ENCODE data around the gene TEKTIP1. TPM values are rescaled to one million over a fixed set of nuclear protein-coding genes. Genes with fewer than 3 reads are reported as not detected.

The TEKTIP1 gene
- total RNA-seq, 1 donor from 2014 or later, result 10.3 TPM

DNA sequence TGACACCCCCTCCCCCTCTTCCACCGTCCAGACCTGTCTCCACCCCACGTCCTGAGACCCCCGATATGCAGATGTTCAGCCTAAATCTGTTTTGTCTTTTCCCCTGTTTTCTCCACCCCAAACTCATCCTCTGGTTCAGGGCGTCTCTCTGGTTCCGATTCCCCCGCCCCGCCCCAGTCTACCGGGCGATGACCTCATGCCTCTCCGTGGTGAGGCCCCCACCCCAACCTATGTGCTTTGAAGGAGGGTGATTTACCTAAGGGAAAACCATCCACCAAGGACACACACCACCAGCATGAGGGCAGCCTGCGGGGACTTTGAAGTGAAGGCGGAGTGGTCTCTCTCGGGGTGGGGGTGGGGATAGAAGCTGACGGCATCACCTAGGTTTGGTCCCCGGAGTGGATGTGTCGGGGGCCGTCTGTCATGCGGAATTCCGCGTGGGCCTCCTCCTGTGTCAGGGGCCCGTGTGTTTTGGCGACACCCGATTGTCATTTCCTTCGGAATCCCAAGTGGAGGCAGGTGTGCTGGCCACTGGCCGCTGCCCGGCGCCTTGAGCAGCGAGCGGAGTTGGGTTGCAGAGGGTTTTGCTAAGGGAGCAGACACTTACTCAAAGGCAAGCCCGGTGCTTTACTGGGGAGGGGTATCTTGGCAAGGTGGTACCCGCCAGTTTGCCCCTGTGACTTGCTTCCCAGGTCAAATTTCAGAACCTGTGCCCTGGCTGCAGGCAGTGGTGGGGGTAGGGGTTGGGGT lies 31.4 kb upstream of the TEKTIP1 start:
- DNase-seq (ENCODE audit: low spot score), result peak; percentile 26

DNA sequence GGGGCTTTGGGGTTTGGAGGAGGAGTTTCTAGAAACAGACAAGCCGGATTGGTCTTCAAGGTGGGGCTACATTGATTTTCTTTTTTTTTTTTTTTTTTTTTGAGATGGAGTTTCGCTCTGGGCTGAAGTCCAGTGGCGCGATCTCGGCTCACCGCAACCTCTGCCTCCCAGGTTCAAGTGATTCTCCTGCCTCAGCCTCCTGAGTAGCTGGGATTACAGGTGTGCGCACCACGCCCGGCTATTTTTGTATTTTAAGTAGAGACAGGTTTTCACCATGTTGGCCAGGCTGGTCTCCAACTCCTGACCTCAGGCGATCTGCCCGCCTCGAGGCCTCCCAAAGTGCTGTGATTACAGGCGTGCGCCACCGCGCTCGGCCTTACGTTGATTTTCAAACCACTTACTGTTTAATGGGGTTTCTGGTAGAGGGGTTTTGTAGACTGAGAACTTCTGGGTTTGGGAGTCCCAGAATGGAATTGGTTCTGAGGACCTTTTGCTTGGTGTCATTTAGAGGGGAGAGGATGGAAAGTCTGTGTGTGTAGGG lies 30.8 kb upstream of the TEKTIP1 start:
- DNase-seq (ENCODE audit: low spot score), result peak; percentile 35

- no peak for DNase-seq (ENCODE audit: low spot score)
Observed at GRCh38 chr19:3508771-3509535, 30.0 kb upstream of the TEKTIP1 start.

DNA sequence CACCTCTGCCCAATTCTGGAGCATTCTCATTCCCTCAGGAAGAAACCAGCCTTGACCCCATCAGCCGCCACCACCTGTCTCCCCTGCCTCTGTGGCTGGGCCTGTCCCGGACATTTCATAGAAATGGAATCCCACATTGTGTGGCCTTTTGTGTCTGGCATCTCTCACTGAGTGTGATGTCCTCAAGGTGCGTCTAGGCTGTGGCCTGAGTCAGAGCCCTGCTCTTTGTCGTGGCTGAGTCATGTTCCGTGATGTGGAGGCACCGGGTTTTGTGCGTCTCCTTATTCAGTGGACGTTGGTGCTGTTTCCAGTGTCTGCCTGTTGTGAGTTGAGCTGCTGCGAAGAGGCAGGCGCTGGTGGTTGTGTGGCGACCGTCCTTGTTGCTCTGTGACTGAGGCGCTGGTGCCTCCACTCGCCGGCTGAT lies 29.4 kb upstream of the TEKTIP1 start:
- no peak for DNase-seq (ENCODE audit: low spot score)

DNA sequence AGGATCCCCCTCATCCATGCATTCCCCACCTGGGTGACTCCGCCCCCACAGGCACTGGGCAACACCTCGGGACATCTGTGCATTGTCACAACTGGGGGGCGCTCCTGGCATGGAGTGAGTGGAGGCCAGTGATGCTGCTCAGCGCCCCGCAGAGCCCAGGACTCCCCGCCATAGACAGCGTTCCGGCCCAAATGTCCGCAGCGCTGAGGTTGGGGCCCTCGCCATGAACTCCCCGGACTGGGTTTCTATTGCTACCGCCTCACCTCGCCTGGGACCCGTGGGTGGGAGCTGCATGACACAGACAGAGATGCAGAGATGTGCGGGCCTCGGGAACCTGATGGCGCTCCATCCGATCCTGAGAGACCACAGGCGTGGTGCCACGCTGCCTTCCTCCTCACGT lies 28.2 kb upstream of the TEKTIP1 start:
- no peak for DNase-seq (ENCODE audit: low spot score)

- DNase-seq (ENCODE audit: low spot score), result no peak
Observed at GRCh38 chr19:3511506-3512251, 27.3 kb upstream of the TEKTIP1 start.

DNA sequence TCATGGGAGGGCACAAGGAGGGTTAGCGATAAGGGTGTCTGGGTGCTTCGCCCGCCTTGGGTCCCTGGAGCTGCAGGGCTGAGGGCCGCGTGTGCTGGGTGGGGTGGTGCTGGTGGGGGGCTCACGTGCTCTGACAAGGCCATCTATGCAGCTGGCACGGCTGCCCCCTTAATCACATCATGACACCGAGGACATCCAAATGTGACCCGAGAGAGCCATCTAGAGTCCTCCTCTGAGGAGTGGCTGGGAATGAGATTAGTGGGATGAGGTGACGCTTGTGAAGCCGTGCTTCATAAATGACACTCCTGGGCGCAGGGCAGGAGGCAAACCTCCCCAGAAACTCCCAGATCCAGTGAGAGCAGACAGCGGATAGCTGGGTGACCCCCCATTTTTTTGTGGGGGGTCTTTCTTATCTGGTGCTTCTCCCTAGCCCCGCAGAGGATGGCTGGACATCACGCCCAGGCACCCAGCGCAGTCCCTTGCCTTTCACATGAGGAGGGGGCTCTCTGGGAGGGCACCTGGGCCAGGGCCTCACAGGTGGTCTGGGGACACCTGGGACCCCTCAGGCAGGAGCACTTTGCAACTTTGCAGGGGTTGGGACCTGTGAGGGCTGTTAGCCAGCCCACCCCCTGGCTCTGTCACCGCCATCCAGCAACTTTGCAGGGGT lies 26.3 kb upstream of the TEKTIP1 start:
- DNase-seq (ENCODE audit: low spot score), result no peak

GRCh38 chr19:3513229-3514140 lies 25.5 kb upstream of the TEKTIP1 start:
- DNase-seq (ENCODE audit: low spot score), result no peak

DNA sequence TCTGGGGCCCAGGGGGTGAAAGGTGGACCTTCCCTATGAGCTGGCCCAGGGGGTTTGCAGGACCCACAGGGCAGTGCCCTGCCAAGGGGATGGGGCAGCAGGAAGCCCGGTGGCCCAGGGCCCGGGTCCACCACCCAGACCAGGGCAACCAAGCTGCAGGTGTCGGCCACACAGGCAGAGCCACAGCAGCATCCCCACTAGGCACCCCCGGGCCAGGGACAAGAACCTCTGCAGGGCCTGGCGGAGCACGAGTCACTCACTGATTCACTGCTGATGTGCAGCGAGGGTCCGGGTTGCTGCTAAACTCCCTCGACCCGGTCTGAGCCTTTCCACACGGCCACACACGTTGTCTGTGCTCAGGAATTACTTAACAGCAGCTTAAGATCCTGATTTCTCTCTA lies 24.0 kb upstream of the TEKTIP1 start:
- no peak for DNase-seq (ENCODE audit: low spot score)

DNA sequence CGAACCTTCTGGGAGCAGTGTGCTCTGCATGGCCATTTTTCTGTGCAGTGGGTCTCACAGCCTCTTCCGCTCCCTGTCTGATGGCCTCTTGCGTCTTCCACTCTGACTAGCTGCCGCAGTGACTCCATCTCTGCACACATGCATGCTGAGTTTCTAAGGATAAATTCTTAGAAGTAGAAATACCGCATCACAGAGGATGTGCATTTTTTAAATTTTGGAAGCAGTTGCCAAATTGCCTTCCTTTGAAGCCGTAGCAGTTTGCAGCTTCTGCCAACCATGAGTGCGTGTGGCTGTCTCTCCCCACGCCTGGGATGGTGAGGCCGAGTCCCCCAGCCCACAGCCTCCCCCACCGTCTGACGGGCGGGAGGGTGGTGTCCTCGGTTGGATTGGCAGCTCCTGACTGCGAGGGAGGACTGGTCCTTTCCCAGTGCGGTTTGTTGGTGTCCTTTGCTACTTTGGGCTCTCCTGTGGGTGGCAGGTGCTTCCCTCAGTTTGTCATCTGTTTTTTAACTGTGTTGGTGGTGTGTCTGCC lies 23.0 kb upstream of the TEKTIP1 start:
- no peak for DNase-seq (ENCODE audit: low spot score)

- DNase-seq (ENCODE audit: low spot score), result peak; percentile 62
Observed at GRCh38 chr19:3516675-3517207, 22.2 kb upstream of the TEKTIP1 start.

DNA sequence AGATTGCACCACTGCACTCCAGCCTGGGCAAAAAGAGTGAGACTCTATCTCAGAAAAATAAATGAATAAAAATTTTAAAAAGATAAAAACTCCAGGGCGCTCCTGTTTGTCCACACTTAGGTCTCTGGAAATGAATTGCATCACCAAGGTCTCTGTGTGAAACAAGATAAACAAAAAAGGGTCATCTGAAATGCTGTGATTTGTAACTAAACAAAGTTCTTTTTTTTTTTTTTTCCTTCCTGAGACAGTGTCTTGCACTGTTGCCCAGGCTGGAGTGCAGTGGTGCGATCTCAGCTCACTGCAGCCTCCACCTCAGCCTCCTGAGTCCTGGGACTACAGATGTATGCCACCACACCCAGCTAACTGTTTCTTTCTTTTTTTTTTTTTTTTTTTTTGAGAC lies 21.3 kb upstream of the TEKTIP1 start:
- DNase-seq (ENCODE audit: low spot score), result no peak

DNA sequence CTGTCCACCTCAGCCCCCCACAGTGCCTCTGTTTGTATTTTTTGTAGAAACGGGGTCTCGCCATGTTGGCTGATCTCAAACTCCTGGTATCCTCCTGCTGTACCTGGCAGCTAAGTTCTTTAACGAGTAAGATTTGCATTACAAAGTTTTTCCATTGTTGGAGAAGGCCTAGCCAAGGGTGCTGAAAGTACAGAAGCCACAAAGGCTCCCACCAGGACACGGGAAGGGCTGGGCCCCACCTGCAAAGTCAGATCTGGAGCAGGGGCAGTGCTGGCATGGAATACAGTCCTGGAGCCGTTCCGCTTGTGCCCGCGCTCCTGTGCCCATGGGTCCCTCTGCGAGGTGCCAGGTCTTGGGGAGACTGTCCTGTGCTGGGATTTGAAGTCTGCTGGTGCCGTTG lies 20.7 kb upstream of the TEKTIP1 start:
- DNase-seq (ENCODE audit: low spot score), result no peak

- DNase-seq (ENCODE audit: low spot score), result no peak
Observed at GRCh38 chr19:3518659-3519058, 20.3 kb upstream of the TEKTIP1 start.

DNA sequence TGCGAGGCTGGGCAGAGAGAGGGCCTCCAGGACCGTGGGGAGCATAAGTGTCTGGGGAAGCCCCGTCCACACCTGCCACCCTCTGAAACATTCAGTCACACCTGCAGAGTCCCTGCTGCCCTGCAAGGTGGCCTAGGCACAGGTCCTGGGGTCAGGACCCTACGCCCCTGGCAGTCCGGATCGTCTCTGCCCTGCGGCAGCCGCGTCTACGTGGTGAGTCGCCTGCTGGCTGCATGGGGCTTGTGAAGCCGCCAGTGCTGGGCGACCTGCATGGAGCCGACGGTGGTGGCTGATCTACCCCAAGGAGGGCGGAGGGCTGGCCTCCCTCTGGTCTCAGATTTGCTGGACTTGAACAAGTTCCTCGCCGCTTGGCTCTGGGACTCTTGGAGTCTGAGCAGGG lies 19.8 kb upstream of the TEKTIP1 start:
- no peak for DNase-seq (ENCODE audit: low spot score)

- DNase-seq (ENCODE audit: low spot score), result peak; percentile 70
Observed at GRCh38 chr19:3520166-3521103, 18.5 kb upstream of the TEKTIP1 start.

GRCh38 chr19:3521104-3521445 lies 17.9 kb upstream of the TEKTIP1 start:
- no peak for DNase-seq (ENCODE audit: low spot score)

DNA sequence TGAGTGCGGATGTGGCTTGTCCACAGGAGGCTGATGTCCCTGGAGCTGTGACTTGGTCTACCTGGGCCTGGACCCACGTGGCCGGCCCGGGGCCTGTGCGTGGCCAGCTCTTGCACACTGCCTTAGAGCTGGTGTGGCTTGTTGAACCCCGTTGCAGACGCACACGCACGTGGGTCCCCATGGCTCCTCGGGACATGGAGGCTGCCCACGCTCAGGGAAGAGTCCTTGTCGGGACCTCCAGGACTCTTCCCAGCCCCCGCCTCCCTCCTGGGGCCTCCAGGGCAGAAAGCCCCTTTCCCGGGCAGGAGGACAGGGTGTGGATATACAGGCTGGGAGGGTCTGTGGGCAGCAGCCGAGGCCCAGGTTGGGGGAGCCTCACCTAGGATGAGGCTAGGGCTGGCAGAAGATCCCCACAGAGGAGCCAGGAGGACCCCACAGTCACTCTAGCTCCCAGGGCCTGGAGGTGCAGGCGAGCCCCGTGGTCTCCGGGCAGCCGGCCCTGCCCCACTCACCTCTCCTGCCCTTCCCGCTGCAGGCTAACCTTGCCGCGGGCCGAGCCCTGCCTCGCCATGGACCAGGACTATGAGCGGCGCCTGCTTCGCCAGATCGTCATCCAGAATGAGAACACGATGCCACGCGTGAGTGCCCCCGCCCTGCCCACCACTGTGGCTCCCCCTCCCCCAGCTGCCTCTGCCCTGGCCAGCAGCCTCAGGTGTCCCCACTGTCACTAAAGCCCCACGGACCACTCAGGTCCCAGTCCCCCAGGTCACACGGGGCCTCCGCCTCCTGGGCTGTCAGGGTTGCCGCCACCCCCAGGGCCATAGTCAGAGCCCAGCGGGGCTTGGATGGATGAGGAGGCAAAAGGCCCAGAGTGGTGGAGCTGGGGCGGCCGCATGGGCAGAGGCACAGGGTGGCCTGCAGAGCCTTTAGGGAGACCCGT lies 16.3 kb upstream of the TEKTIP1 start:
- DNase-seq (ENCODE audit: low spot score), result no peak

Measured in mucosa of gallbladder (tissue), 1 donor.